HEK293 (cell line): Measurements from ENCODE around the gene ZDHHC14.
A peak's percentile ranks its signal among the peaks of the same experiment; 100 is the strongest.

ENCODE experiments used
- CTCF ChIA-PET: fragments of 350-600 bp; formaldehyde crosslinking; extraction: SDS; loops from one replicate; lab custom pipeline; 2021; ENCODE audit warnings: antibody characterized with exemption; lab: Yijun Ruan, JAX
- POLR2A ChIA-PET: fragments of 300-600 bp; formaldehyde crosslinking; extraction: SDS; loops from one replicate; lab custom pipeline; 2020; ENCODE audit warnings: antibody characterized with exemption, inconsistent platforms; lab: Yijun Ruan, JAX
- H3K27ac ChIP-seq: fragments of 200-500 bp; sonication (Bioruptor generic); 2 replicates; pipeline ENCODE4 v1.5.1; 2014; ENCODE audit warnings: low read depth, low read length, control low read depth, inconsistent platforms; ENCODE audit errors: extremely low read depth
- H3K36me3 ChIP-seq, 2 experiments: fragments of 200-500 bp in 1 of 2; sonication (Bioruptor generic) in 1 of 2; 1 replicate in 1 of 2; 2 replicates in 1 of 2; pipeline ENCODE4 v1.5.1; 2014 to 2017; ENCODE audit warnings: inconsistent platforms in 2 of 2, low read length in 2 of 2; ENCODE audit not compliant: control insufficient read depth in 2 of 2, insufficient read depth in 1 of 2
- H3K4me1 ChIP-seq: fragments of 200-500 bp; sonication (Bioruptor generic); 2 replicates; pipeline ENCODE4 v1.5.1; 2014; ENCODE audit warnings: mild to moderate bottlenecking, low read length, inconsistent platforms; ENCODE audit not compliant: control insufficient read depth, insufficient read depth
- H3K4me3 ChIP-seq: 2 replicates; pipeline ENCODE4 v1.5.1; 2011; ENCODE audit warnings: low read depth, mild to moderate bottlenecking, control low read depth, low read length, moderate library complexity
- H3K9me3 ChIP-seq: fragments of 200-500 bp; sonication (Bioruptor generic); 2 replicates; pipeline ENCODE4 v1.5.1; 2014; ENCODE audit warnings: low read depth, low read length, inconsistent platforms; ENCODE audit not compliant: control insufficient read depth, insufficient read depth
- GLI4 ChIP-seq: fragments of 450-650 bp; formaldehyde crosslinking; IDR thresholded peaks from 2 replicates; pipeline ENCODE4 v1.5.1; 2016; ENCODE audit warnings: missing biosample characterization, missing genetic modification characterization
- HOXC10 ChIP-seq: sonication (generic); formaldehyde crosslinking; IDR thresholded peaks from 2 replicates; pipeline ENCODE4 v1.8.1; 2023; ENCODE audit warnings: mild to moderate bottlenecking, missing genetic modification reagents
- SP2 ChIP-seq: fragments of 450-650 bp; formaldehyde crosslinking; IDR thresholded peaks from 2 replicates; pipeline ENCODE4 v1.5.1; 2016; ENCODE audit warnings: missing biosample characterization, missing genetic modification characterization
- ZBTB48 ChIP-seq: fragments of 450-650 bp; formaldehyde crosslinking; IDR thresholded peaks from 2 replicates; pipeline ENCODE4 v1.5.1; 2016; ENCODE audit warnings: missing biosample characterization, missing genetic modification characterization
- ZIC2 ChIP-seq: fragments of 450-650 bp; formaldehyde crosslinking; IDR thresholded peaks from 2 replicates; pipeline ENCODE4 v1.5.1; 2016; ENCODE audit warnings: missing biosample characterization, missing genetic modification characterization
- ZNF114 ChIP-seq: fragments of 450-650 bp; formaldehyde crosslinking; IDR thresholded peaks from 2 replicates; pipeline ENCODE4 v1.5.0; 2017; ENCODE audit warnings: missing biosample characterization, missing genetic modification characterization
- ZNF2 ChIP-seq: fragments of 450-650 bp; formaldehyde crosslinking; IDR thresholded peaks from 2 replicates; pipeline ENCODE4 v1.5.1; 2016; ENCODE audit warnings: missing biosample characterization, missing genetic modification characterization
- ZNF292 ChIP-seq: fragments of 450-650 bp; formaldehyde crosslinking; IDR thresholded peaks from 2 replicates; pipeline ENCODE4 v1.5.1; 2016; ENCODE audit warnings: low read depth, missing biosample characterization, missing genetic modification characterization, borderline replicate concordance
- ZNF354C ChIP-seq: fragments of 450-650 bp; formaldehyde crosslinking; IDR thresholded peaks from 2 replicates; pipeline ENCODE4 v1.5.1; 2016; ENCODE audit warnings: missing biosample characterization, missing genetic modification characterization, low read depth, borderline replicate concordance
- ZNF366 ChIP-seq: fragments of 450-650 bp; formaldehyde crosslinking; conservative IDR thresholded peaks from 2 replicates; pipeline ENCODE4 v1.5.1; 2016; ENCODE audit warnings: missing biosample characterization, missing genetic modification characterization
- ZNF518A ChIP-seq: fragments of 450-650 bp; formaldehyde crosslinking; conservative IDR thresholded peaks from 2 replicates; pipeline ENCODE4 v1.5.1; 2016; ENCODE audit warnings: low read depth, missing biosample characterization, missing genetic modification characterization
- ZNF621 ChIP-seq: fragments of 450-650 bp; formaldehyde crosslinking; IDR thresholded peaks from 2 replicates; pipeline ENCODE4 v1.5.1; 2017; ENCODE audit warnings: missing biosample characterization, missing genetic modification characterization
- ZNF654 ChIP-seq: fragments of 450-650 bp; formaldehyde crosslinking; IDR thresholded peaks from 2 replicates; pipeline ENCODE4 v1.5.1; 2016; ENCODE audit warnings: low read depth, missing biosample characterization, missing genetic modification characterization
- ZNF785 ChIP-seq: fragments of 450-650 bp; formaldehyde crosslinking; IDR thresholded peaks from 2 replicates; pipeline ENCODE4 v1.5.1; 2016; ENCODE audit warnings: missing biosample characterization, missing genetic modification characterization
- ZSCAN16 ChIP-seq: fragments of 450-650 bp; formaldehyde crosslinking; IDR thresholded peaks from 2 replicates; pipeline ENCODE4 v1.5.1; 2016; ENCODE audit warnings: missing biosample characterization, missing genetic modification characterization
- TF ChIP-seq, protein P1 (sequence below): fragments of 450-650 bp; formaldehyde crosslinking; IDR thresholded peaks from 2 replicates; pipeline ENCODE4 v1.5.1; 2016; ENCODE audit warnings: missing biosample characterization, missing genetic modification characterization
- TF ChIP-seq, protein P2 (sequence below): fragments of 450-650 bp; formaldehyde crosslinking; IDR thresholded peaks from 2 replicates; pipeline ENCODE4 v1.5.1; 2017; ENCODE audit warnings: missing biosample characterization, missing genetic modification characterization
- TF ChIP-seq, protein P3 (sequence below): fragments of 450-650 bp; formaldehyde crosslinking; IDR thresholded peaks from 2 replicates; pipeline ENCODE4 v1.5.1; 2016; ENCODE audit warnings: missing biosample characterization, missing genetic modification characterization, low read depth

Gene ZDHHC14

DNA sequence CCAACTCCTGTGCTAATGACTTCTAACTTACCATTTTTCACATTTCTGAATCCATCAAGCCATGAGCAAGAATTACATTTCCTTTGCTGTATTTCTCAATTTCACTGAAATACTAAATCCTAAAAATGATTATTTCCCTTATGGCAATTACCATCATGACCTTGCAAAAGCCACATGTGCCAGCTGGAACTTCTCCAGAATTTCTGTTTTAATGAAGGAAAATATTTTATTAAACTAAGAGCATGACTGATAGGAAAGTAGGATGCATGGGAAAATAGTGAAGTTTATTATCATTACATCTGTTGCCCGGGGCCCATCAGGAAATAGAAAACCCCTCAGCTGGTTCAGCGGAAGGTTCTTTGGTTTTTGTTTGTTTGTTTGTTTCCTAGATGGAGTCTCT is 43.2 kb upstream of the ZDHHC14 start (continued):
- TF ChIP-seq ZNF518A (tag by site-specific recombination) (no peak), ZNF2 (tag by site-specific recombination) (no peak)
- TF ChIP-seq, all 188 proteins: peak for 0

- no peak overlapping the region for H3K27ac ChIP-seq
- H3K4me3 ChIP-seq = no peak overlapping the region
- H3K4me1 ChIP-seq = no peaks in the 10 kb centered on the region
- no peaks in the 10 kb centered on the region for H3K36me3 ChIP-seq
- POLR2A ChIA-PET = no interaction called here
- H3K9me3 ChIP-seq = no peaks in the 10 kb centered on the region
- TF ChIP-seq SP2 (tag by site-specific recombination) (no peak), ZNF292 (tag by site-specific recombination) (no peak), ZNF621 (tag by site-specific recombination) (no peak), ZIC2 (no peak), ZNF785 (tag by site-specific recombination) (no peak), ZNF114 (tag by site-specific recombination) (no peak), ZNF366 (tag by site-specific recombination) (no peak), ZNF354C (tag by site-specific recombination) (no peak), HOXC10 (CRISPR knock-in tag) (no peak), ZSCAN16 (no peak), GLI4 (tag by site-specific recombination) (no peak), ZNF654 (peak; percentile 9; the same call in 1 of the 2 replicates), ZBTB48 (no peak)
- TF ChIP-seq, protein P1, sequence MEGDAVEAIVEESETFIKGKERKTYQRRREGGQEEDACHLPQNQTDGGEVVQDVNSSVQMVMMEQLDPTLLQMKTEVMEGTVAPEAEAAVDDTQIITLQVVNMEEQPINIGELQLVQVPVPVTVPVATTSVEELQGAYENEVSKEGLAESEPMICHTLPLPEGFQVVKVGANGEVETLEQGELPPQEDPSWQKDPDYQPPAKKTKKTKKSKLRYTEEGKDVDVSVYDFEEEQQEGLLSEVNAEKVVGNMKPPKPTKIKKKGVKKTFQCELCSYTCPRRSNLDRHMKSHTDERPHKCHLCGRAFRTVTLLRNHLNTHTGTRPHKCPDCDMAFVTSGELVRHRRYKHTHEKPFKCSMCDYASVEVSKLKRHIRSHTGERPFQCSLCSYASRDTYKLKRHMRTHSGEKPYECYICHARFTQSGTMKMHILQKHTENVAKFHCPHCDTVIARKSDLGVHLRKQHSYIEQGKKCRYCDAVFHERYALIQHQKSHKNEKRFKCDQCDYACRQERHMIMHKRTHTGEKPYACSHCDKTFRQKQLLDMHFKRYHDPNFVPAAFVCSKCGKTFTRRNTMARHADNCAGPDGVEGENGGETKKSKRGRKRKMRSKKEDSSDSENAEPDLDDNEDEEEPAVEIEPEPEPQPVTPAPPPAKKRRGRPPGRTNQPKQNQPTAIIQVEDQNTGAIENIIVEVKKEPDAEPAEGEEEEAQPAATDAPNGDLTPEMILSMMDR (tag by site-specific recombination) = 0 out of 2 replicates have a peak, but pooled peaks have one; percentile 8
- TF ChIP-seq, protein P2, sequence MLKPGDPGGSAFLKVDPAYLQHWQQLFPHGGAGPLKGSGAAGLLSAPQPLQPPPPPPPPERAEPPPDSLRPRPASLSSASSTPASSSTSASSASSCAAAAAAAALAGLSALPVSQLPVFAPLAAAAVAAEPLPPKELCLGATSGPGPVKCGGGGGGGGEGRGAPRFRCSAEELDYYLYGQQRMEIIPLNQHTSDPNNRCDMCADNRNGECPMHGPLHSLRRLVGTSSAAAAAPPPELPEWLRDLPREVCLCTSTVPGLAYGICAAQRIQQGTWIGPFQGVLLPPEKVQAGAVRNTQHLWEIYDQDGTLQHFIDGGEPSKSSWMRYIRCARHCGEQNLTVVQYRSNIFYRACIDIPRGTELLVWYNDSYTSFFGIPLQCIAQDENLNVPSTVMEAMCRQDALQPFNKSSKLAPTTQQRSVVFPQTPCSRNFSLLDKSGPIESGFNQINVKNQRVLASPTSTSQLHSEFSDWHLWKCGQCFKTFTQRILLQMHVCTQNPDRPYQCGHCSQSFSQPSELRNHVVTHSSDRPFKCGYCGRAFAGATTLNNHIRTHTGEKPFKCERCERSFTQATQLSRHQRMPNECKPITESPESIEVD = no peak
- TF ChIP-seq, protein P3, sequence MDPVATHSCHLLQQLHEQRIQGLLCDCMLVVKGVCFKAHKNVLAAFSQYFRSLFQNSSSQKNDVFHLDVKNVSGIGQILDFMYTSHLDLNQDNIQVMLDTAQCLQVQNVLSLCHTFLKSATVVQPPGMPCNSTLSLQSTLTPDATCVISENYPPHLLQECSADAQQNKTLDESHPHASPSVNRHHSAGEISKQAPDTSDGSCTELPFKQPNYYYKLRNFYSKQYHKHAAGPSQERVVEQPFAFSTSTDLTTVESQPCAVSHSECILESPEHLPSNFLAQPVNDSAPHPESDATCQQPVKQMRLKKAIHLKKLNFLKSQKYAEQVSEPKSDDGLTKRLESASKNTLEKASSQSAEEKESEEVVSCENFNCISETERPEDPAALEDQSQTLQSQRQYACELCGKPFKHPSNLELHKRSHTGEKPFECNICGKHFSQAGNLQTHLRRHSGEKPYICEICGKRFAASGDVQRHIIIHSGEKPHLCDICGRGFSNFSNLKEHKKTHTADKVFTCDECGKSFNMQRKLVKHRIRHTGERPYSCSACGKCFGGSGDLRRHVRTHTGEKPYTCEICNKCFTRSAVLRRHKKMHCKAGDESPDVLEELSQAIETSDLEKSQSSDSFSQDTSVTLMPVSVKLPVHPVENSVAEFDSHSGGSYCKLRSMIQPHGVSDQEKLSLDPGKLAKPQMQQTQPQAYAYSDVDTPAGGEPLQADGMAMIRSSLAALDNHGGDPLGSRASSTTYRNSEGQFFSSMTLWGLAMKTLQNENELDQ (tag by site-specific recombination) = no peak
- CTCF ChIA-PET = interaction anchor here (0.6 to 0.9 kb wide), 3 partner anchors 21 to 627 kb away, joined by 3 to 4 read pairs (median 3); no protein-coding TSS in a partner anchor
Observed at GRCh38 chr6:157339432-157339831, 41.6 kb upstream of the ZDHHC14 start.
